ENCODE measurements around the gene TADA3.

TADA3 gene, protein sequence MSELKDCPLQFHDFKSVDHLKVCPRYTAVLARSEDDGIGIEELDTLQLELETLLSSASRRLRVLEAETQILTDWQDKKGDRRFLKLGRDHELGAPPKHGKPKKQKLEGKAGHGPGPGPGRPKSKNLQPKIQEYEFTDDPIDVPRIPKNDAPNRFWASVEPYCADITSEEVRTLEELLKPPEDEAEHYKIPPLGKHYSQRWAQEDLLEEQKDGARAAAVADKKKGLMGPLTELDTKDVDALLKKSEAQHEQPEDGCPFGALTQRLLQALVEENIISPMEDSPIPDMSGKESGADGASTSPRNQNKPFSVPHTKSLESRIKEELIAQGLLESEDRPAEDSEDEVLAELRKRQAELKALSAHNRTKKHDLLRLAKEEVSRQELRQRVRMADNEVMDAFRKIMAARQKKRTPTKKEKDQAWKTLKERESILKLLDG

GRCh38 chr3:9792405-9793160, at the start of gene TADA3, which contains the start of gene ARPC4:
TSS of gene TADA3 (minus strand) at chr3:9792473. CDS start at chr3:9791466, 1,007 bp downstream.
TSS of gene ARPC4 (plus strand) at chr3:9793082. CDS start at chr3:9793122, 40 bp downstream.
- DNase-seq: peak; percentile 90

GRCh38 chr3:9841015-9841414, 48.7 kb upstream of the TADA3 start:
- no peak for DNase-seq

GRCh38 chr3:9838856-9839255, 46.6 kb upstream of the TADA3 start:
- no peak for DNase-seq

GRCh38 chr3:9837701-9838582, 45.7 kb upstream of the TADA3 start:
- DNase-seq: no peak

- no peak for DNase-seq
Observed at GRCh38 chr3:9834520-9835380, 42.5 kb upstream of the TADA3 start.

DNA sequence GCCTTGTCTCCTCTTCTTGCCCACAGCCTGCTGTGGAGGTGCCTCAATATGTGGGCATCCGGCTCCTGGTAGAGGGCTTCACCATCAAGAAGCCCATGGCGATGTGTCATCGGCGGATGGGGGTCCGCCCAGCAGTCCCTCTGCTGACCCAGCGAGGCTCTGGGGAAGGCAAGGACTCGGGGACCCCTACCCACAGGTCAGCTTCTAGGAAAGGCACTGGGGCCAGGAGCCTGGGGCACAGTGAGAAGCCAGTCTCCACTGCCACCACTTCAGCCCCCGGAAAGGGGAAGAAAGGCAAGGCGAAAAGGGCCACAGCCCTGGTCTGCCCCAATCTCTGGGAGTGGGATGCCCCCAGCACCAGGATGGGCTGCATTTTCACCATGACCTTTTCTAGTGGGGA, 40.8 kb upstream of the TADA3 start:
- no peak for DNase-seq

- DNase-seq: no peak
Observed at GRCh38 chr3:9831253-9831652, 39.0 kb upstream of the TADA3 start.

DNA sequence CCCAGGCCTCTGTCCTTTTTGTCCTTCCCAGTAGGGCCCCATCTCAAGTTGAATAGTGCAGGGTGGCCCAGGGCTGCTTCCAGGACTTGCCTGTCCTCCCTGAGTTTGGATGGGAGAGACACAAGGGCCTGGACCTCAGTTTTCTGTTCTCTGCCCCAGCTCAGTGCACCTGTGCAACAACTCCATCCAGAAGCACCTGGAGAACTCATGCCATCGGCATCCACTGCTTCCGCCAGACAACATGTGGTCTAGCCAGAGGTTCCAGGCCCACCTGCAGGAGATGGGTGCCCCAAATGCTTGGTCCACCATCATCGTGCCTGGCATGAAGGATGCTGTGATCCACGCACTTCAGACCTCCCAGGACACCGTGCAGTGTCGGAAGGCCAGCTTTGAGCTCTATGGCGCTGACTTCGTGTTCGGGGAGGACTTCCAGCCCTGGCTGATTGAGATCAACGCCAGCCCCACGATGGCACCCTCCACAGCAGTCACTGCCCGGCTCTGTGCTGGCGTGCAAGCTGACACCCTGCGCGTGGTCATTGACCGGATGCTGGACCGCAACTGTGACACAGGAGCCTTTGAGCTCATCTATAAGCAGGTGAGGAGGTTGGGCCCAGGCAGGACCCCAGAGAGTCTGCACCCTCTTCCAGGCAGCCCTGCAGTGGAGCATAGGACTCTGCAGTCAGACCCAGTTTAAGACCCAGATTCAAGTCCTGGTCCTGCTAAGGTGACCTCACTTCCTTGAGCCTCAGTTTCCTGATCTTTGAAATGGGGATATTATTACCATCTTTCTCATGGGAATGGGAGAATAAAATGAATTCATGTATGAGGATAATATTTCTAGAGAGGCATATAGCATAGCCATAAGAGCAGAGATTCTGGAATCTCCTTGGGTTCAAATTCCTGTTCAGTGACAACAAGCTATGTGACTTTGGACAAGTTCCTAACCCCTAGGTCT, 36.8 kb upstream of the TADA3 start:
- DNase-seq: no peak

GRCh38 chr3:9826815-9827573, 34.7 kb upstream of the TADA3 start:
- DNase-seq: no peak

DNA sequence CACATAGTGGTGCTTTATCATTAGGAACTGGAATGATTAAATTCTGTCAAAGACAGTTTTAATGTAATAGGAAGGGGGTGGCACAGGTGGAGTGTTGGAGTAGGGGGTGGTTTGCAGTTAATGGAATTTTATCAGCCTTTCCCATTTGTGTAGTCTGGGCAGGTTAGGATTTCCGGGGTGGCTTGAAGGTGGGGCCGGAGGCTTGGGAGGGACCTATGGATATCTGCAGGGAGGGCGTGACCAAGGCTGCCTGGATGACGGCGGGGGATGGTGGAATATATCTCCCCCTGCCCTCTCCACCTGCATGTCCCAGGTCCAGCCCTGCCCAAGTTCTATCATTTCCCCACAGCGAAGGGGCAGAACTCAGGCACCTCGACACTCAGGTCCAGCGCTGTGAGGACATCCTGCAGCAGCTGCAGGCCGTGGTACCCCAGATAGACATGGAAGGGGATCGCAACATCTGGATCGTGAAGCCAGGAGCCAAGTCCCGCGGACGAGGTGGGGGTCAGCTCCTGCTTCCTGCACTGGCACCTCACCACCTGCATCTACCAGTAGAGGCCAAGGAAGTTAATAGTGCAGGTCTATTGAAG, 33.3 kb upstream of the TADA3 start:
- DNase-seq: no peak

DNA sequence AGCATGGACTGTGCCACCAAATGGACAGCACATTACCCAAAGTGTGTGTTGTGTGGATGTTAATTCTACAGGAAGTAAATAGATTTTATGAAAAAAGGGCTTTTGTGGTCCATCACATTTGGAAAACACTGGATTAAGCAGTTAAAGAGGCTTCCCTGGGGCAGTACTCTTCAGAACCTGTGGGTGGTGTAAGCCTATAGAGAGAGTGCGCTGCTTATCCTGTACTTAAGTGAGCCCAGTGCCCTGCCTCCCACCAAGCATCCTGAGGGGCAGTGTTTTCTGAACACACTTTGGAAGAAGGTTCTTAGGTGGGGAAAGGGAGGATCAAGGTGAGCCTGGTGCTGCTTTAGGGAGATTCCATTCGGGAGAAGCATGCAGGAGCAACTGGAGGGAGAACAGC, 28.7 kb upstream of the TADA3 start:
- DNase-seq: no peak

DNA sequence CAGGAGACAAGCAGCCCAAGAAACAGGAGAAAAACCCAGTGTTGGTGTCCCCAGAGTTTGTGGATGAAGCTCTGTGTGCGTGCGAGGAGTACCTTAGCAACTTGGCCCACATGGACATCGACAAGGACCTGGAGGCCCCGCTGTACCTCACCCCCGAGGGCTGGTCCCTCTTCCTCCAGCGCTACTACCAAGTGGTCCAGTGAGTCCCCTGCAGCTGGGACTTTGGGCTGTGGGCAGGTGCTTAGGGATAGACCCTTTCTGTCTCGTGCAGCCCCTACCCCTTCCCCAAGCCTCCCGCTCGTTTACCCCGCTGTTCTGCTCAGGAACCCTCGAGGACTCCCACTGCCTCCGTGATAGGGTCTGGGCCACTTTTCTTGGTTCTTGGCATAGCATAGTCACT, 28.3 kb upstream of the TADA3 start:
- no peak for DNase-seq

- DNase-seq: no peak
Observed at GRCh38 chr3:9818666-9819335, 26.5 kb upstream of the TADA3 start.

- no peak for DNase-seq
Observed at GRCh38 chr3:9817436-9817835, 25.2 kb upstream of the TADA3 start.

DNA sequence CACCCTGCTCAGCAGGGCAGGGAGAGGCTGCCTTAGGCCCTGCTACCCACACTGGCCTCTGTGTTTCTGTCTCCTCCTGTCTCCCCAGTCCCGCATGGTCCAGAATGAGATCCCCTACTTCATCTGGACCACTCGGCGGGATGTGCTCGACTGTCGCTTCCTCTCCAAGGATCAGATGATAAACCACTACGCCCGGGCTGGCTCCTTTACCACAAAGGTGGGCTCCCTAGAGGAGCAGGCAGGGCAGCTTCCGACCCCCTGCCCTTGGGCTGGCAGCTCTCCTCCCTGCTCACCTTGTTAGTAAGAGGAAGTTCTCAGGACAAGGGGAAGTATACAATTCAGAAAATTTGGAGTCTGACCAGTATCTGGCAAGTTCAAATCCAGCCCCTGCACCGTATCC, 23.7 kb upstream of the TADA3 start:
- no peak for DNase-seq

GRCh38 chr3:9812870-9813483, 20.7 kb upstream of the TADA3 start:
- DNase-seq: no peak

DNA sequence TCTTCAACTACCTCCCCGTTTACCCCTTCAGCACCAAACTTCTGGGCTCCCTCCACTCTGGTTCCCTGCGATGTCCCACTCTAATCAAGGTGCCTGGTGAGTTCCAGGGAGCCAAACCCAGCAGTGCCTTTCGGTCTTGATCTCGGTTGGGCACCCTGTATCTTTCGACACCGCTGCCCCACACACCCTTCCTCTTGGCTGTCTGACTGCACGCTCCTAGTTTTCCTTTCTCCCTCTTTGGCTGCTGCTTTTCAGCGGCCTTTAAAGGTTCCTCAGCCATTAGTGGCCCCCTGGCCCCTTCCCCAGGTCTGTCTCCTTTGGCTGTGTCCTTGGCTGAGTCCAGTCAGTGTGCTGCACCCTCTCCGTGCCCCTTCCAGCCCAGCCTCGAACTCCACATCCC, 18.6 kb upstream of the TADA3 start:
- no peak for DNase-seq

GRCh38 chr3:9810433-9810770, 18.1 kb upstream of the TADA3 start:
- no peak for DNase-seq

Measured in activated gamma-delta T cell treated with Interleukin-2 at 50 U/mL for 16 hours (primary cell).